Measurements from ENCODE around the gene CLSTN1. TPM values are rescaled to one million over a fixed set of nuclear protein-coding genes. Genes with fewer than 3 reads are reported as not detected.

The CLSTN1 gene
- total and polyA plus RNA-seq, 2 of the 8 experiments (the other 6 are each of a cell fraction or from before 2014, with no cell fraction given) = 34.2 to 97.4 TPM

GRCh38 chr1:9826616-9827015, 2.9 kb upstream of the CLSTN1 start:
- H3K27ac ChIP-seq (ENCODE audit: low read depth, low read length) = no peak overlapping the region
- H4K91ac ChIP-seq (replicated peaks; ENCODE audit: insufficient read length, low read length) = no peak overlapping the region
- peaks cover 4 to 18% (median 11%) of the 10 kb centered on the region in 4 experiments for H3K4me1 ChIP-seq (replicated peaks in 1 of 4; ENCODE audit: control insufficient read depth in 3 of 4, insufficient read depth in 4 of 4, low read length in 3 of 4)
- no peak overlapping the region for H3K18ac ChIP-seq (ENCODE audit: extremely low read depth, low read length)
- H3K23me2 ChIP-seq (ENCODE audit: low read depth, low read length) = peaks cover 17% of the 10 kb centered on the region
- H3K9ac ChIP-seq (replicated peaks in 1 of 4; ENCODE audit: extremely low read depth in 1 of 4, low read depth in 3 of 4, low read length in 3 of 4) = no peak overlapping the region
- no peaks in the 10 kb centered on the region for H3K79me1 ChIP-seq (ENCODE audit: low read depth, low read length)
- H2BK5ac ChIP-seq (ENCODE audit: low read depth, low read length) = no peak overlapping the region
- ChIA-PET POLR2A (ENCODE audit: partially characterized antibody) (interaction anchor here (1.3 kb wide), 2 partner anchors 9 to 24 kb away, joined by 3 to 4 read pairs; no protein-coding TSS in a partner anchor), CTCF (ENCODE audit: partially characterized antibody) (interaction anchor here (0.5 to 7.5 kb wide), 19 partner anchors 9 to 281 kb away, joined by 3 to 66 read pairs (median 10); no protein-coding TSS in a partner anchor)
- no peak overlapping the region for H3K23ac ChIP-seq (ENCODE audit: insufficient read length)
- H2BK12ac ChIP-seq (ENCODE audit: low read depth, low read length) = no peak overlapping the region
- H3K36me3 ChIP-seq (ENCODE audit: control insufficient read depth in 2 of 4, insufficient read depth in 4 of 4, low read length in 3 of 4) = no peaks in the 10 kb centered on the region
- H2AFZ ChIP-seq (ENCODE audit: low read length) = no peak overlapping the region
- peaks cover 0 to 5% of the 10 kb centered on the region in 2 experiments for H4K20me1 ChIP-seq (replicated peaks in 1 of 2; ENCODE audit: control insufficient read depth in 1 of 2, insufficient read depth in 2 of 2, low read length in 2 of 2)
- no peak overlapping the region for H3K4ac ChIP-seq (replicated peaks; ENCODE audit: insufficient read length, low read depth, low read length)
- H4K8ac ChIP-seq (ENCODE audit: extremely low read depth, insufficient read depth, low read length) = no peak overlapping the region
- no peaks in the 10 kb centered on the region for H3K9me3 ChIP-seq (ENCODE audit: insufficient read depth in 2 of 2, low read depth in 1 of 2, low read length in 1 of 2)
- no peak overlapping the region for H2AK5ac ChIP-seq (ENCODE audit: low read depth, low read length)
- peaks cover 0 to 15% (median 14%) of the 10 kb centered on the region in 4 experiments; a peak in 6 of 7 replicates for H3K27me3 ChIP-seq (replicated peaks in 1 of 4; ENCODE audit: control insufficient read depth in 3 of 4, extremely low read depth in 1 of 4, insufficient read depth in 3 of 4, low read length in 3 of 4)
- no peak overlapping the region for H3K14ac ChIP-seq (ENCODE audit: insufficient read length)
- H3K4me2 ChIP-seq (ENCODE audit: insufficient read depth in 1 of 2, low read depth in 2 of 2, low read length in 2 of 2) = no peak overlapping the region
- no peak overlapping the region for H2BK15ac ChIP-seq (ENCODE audit: low read length)
- FAIRE-seq (no peak), DNase-seq (ENCODE audit: low read depth in 1 of 2, low spot score in 2 of 2) (no peak)
- H3K4me3 ChIP-seq (ENCODE audit: extremely low read depth in 1 of 4, insufficient read depth in 2 of 4, low read depth in 3 of 4, low read length in 4 of 4) = no peak overlapping the region
- no peak overlapping the region for H2BK20ac ChIP-seq (ENCODE audit: low read length)
- H3K79me2 ChIP-seq (ENCODE audit: control insufficient read depth in 1 of 2, insufficient read depth in 2 of 2, low read length in 2 of 2) = peaks cover 0 to 16% of the 10 kb centered on the region in 2 experiments
- H3K56ac ChIP-seq (replicated peaks; ENCODE audit: insufficient read length, low read depth, low read length) = no peak overlapping the region
- no peak overlapping the region for H2BK120ac ChIP-seq (replicated peaks; ENCODE audit: low read depth, low read length)
- WGBS, 2 experiments (ENCODE audit: extremely low coverage in 1 of 2, insufficient coverage in 1 of 2, insufficient read length in 1 of 2, insufficient replicate concordance in 2 of 2, low coverage in 1 of 2, low lambda C conversion rate in 2 of 2, missing lambda C conversion rate in 1 of 2) = 84% methylated on average over 3 of the region's 3 CpGs; no CpG with 5 or more reads in 1 of the 2 experiments
- no peak overlapping the region for H4K5ac ChIP-seq (ENCODE audit: insufficient read length, low read depth, low read length)
- TF ChIP-seq USF2 (IDR thresholded peaks at IDR 0.05; ENCODE audit: low read length) (no peak), CEBPB (IDR thresholded peaks at IDR 0.05; ENCODE audit: low read depth, low read length) (no peak), TAF7 (optimal IDR thresholded peaks at IDR 0.05; ENCODE audit: borderline replicate concordance, low read depth, low read length) (no peak), CREB1 (IDR thresholded peaks at IDR 0.05) (no peak), SP1 (IDR thresholded peaks at IDR 0.05; ENCODE audit: low read depth, low read length) (no peak), BCL11A (IDR thresholded peaks at IDR 0.05; ENCODE audit: low read depth in 2 of 2, low read length in 2 of 2) (no peak), CHD1 (IDR thresholded peaks at IDR 0.05; ENCODE audit: low read depth, low read length) (no peak), ATF3 (IDR thresholded peaks at IDR 0.05; ENCODE audit: insufficient read depth, low read depth, low read length) (no peak), CHD2 (IDR thresholded peaks at IDR 0.05; ENCODE audit: low read length) (no peak)

Data from H1 (cell line).